ENCODE results near the gene SCO1. TPM values are rescaled to one million over a fixed set of nuclear protein-coding genes. Genes with fewer than 3 reads are reported as not detected.
"Not testable (repeated sequence)": the region's sequence is repeated elsewhere in the genome, so short reads cannot be mapped to it uniquely, and the experiment has no call there.

Gene SCO1
- total and polyA plus RNA-seq, 2 of the 4 experiments (the other 2 are of a cell fraction): 17.0 to 21.7 TPM

DNA sequence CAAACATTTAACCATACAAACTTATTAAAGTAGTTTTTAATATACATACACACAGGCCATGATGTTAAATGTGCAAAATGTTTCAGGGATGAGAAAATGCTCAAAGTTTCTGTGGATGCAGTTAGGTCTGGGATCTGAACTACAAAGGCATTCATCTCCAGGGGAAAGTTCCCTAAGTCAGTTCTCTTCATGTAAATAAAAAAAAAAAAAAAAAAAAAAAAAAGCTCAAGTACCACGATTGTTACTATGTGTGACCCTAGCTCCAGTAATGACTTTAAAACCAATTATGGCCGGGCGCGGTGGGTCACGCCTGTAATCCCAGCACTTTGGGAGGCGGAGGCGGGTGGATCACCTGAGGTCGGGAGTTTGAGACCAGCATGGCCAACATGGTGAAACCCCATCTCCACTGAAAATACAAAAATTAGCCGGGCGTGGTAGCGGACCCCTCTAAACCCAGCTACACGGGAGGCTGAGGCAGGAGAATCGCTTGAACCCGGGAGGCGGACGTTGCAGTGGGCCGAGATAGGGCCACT is 1.4 kb downstream of the SCO1 start:
- H3K4me3 ChIP-seq (ENCODE audit: insufficient read depth, low read depth, low read length); H2BK15ac ChIP-seq (ENCODE audit: low read depth, low read length); H2BK20ac ChIP-seq (ENCODE audit: low read depth, low read length); H3K4ac ChIP-seq (ENCODE audit: low read depth, low read length); H3K18ac ChIP-seq (ENCODE audit: low read depth, low read length); CTCF ChIA-PET; H4K8ac ChIP-seq (ENCODE audit: low read depth in 2 of 2, low read length in 2 of 2); H4K20me1 ChIP-seq (ENCODE audit: insufficient read depth, low read length); H3K27ac ChIP-seq (ENCODE audit: insufficient read depth, low read length); dilution Hi-C loops (cut with HindIII; ENCODE audit: low sequenced_read_pairs, unreplicated experiment); H2BK120ac ChIP-seq (ENCODE audit: low read depth, low read length); H3K4me1 ChIP-seq (ENCODE audit: control insufficient read depth, insufficient read depth, low read length); ATAC-seq (ENCODE audit: low read depth); H4K91ac ChIP-seq (ENCODE audit: insufficient read depth, low read depth, low read length); DNase-seq; H2AK5ac ChIP-seq (ENCODE audit: low read depth, low read length); H3K23ac ChIP-seq (ENCODE audit: low read depth, low read length); H2BK5ac ChIP-seq (ENCODE audit: low read depth, low read length, poor library complexity, severe bottlenecking); BruUV-seq (replicated peaks); H3K9ac ChIP-seq (ENCODE audit: low read depth, low read length); H3K27me3 ChIP-seq (ENCODE audit: control insufficient read depth, insufficient read depth, low read length); H2AFZ ChIP-seq (replicated peaks; ENCODE audit: low read length, poor library complexity); H3K56ac ChIP-seq (ENCODE audit: extremely low read depth, insufficient read depth, low read length); H3K14ac ChIP-seq (replicated peaks; ENCODE audit: low read depth, low read length); H3K9me1 ChIP-seq (ENCODE audit: insufficient read depth, low read length); in situ Hi-C loops (cut with MboI; ENCODE audit: low sequenced_read_pairs); H2AK9ac ChIP-seq (replicated peaks; ENCODE audit: low read depth, low read length, poor library complexity); H3K9me3 ChIP-seq (ENCODE audit: control insufficient read depth, insufficient read depth, low read length); H4K5ac ChIP-seq (ENCODE audit: low read depth, low read length): not testable (repeated sequence)
- peaks cover 34 to 53% of the 10 kb centered on the region in 2 experiments for H3K79me1 ChIP-seq (ENCODE audit: low read depth in 1 of 2, low read length in 2 of 2)
- peak overlapping the region; percentile 83; the same call in 1 of the 2 replicates for H3K4me2 ChIP-seq (ENCODE audit: low read depth, low read length)
- peaks cover 16% of the 10 kb centered on the region for H3K36me3 ChIP-seq (ENCODE audit: control insufficient read depth, insufficient read depth, low read length)
- intact Hi-C loops (cut with micrococcal nuclease): loop anchor here (2.0 to 5.0 kb wide), 2 partner anchors 13 to 49 kb away; no protein-coding TSS in a partner anchor
- WGBS, 2 experiments (ENCODE audit: extremely low coverage in 2 of 2, insufficient read length in 1 of 2): no CpG with 5 or more reads among the region's 17 CpGs
- POLR2A ChIA-PET (ENCODE audit: unreplicated experiment): interaction anchor here (0.7 kb wide), 1 partner anchor 1302 kb away, joined by 3 read pairs; the partner anchor contains the start of gene ZNF18
